ENCODE measurements around the gene TTC7B. TPM values are rescaled to one million over a fixed set of nuclear protein-coding genes. Genes with fewer than 3 reads are reported as not detected.

Gene TTC7B
- total and polyA plus RNA-seq, 2 of the 8 experiments (the other 6 are each of a cell fraction or from before 2014, with no cell fraction given): 23.7 to 34.0 TPM

- Histone ChIP-seq H2BK15ac (ENCODE audit: low read length) (0 out of 2 replicates have a peak overlapping the region, but pooled peaks have one; percentile 81), H4K91ac (replicated peaks; ENCODE audit: insufficient read length, low read length) (no peak overlapping the region), H2BK120ac (replicated peaks; ENCODE audit: low read depth, low read length) (no peak overlapping the region), H3K14ac (ENCODE audit: insufficient read length) (no peak overlapping the region), H2BK5ac (ENCODE audit: low read depth, low read length) (no peak overlapping the region), H3K4me2 (ENCODE audit: insufficient read depth in 1 of 2, low read depth in 2 of 2, low read length in 2 of 2) (no peak overlapping the region), H3K27me3 (replicated peaks in 1 of 4; ENCODE audit: control insufficient read depth in 3 of 4, extremely low read depth in 1 of 4, insufficient read depth in 3 of 4, low read length in 3 of 4) (no peaks in the 10 kb centered on the region), H2BK12ac (ENCODE audit: low read depth, low read length) (no peak overlapping the region), H3K56ac (replicated peaks; ENCODE audit: insufficient read length, low read depth, low read length) (no peak overlapping the region), H2AFZ (ENCODE audit: low read length) (no peak overlapping the region), H3K79me1 (ENCODE audit: low read depth, low read length) (no peaks in the 10 kb centered on the region), H3K23me2 (ENCODE audit: low read depth, low read length) (no peaks in the 10 kb centered on the region), H4K5ac (ENCODE audit: insufficient read length, low read depth, low read length) (no peak overlapping the region), H3K79me2 (ENCODE audit: control insufficient read depth in 1 of 2, insufficient read depth in 2 of 2, low read length in 2 of 2) (no peaks in the 10 kb centered on the region), H3K23ac (ENCODE audit: insufficient read length) (no peak overlapping the region), H3K4me3 (ENCODE audit: extremely low read depth in 1 of 4, insufficient read depth in 2 of 4, low read depth in 3 of 4, low read length in 4 of 4) (no peak overlapping the region), H3K36me3 (ENCODE audit: control insufficient read depth in 2 of 4, insufficient read depth in 4 of 4, low read length in 3 of 4) (no peaks in the 10 kb centered on the region), H3K4ac (replicated peaks; ENCODE audit: insufficient read length, low read depth, low read length) (no peak overlapping the region), H4K8ac (ENCODE audit: extremely low read depth, insufficient read depth, low read length) (no peak overlapping the region), H2AK5ac (ENCODE audit: low read depth, low read length) (no peak overlapping the region; the same call in 1 of the 2 replicates), H3K9ac (replicated peaks in 1 of 4; ENCODE audit: extremely low read depth in 1 of 4, low read depth in 3 of 4, low read length in 3 of 4) (no peak overlapping the region), H4K20me1 (replicated peaks in 1 of 2; ENCODE audit: control insufficient read depth in 1 of 2, insufficient read depth in 2 of 2, low read length in 2 of 2) (no peaks in the 10 kb centered on the region), H2BK20ac (ENCODE audit: low read length) (no peak overlapping the region), H3K4me1 (replicated peaks in 1 of 4; ENCODE audit: control insufficient read depth in 3 of 4, insufficient read depth in 4 of 4, low read length in 3 of 4) (peaks cover 0 to 10% (median 5%) of the 10 kb centered on the region in 4 experiments; a peak in 5 of 7 replicates), H3K9me3 (ENCODE audit: insufficient read depth in 2 of 2, low read depth in 1 of 2, low read length in 1 of 2) (peaks cover 0 to under 1% of the 10 kb centered on the region in 2 experiments; a peak in 1 of 4 replicates), H3K18ac (ENCODE audit: extremely low read depth, low read length) (no peak overlapping the region), H3K27ac (ENCODE audit: low read depth, low read length) (no peak overlapping the region)
- ChIA-PET POLR2A (ENCODE audit: partially characterized antibody) (interaction anchor here (1.0 kb wide), 1 partner anchor 9 kb away, joined by 5 read pairs; no protein-coding TSS in a partner anchor), CTCF (ENCODE audit: partially characterized antibody) (interaction anchor here (1.0 to 2.8 kb wide), 5 partner anchors 8 to 152 kb away, joined by 3 to 9 read pairs (median 5); no protein-coding TSS in a partner anchor)
- FAIRE-seq (no peak), DNase-seq (ENCODE audit: low read depth in 1 of 2, low spot score in 2 of 2) (no peak)
- WGBS, 2 experiments (ENCODE audit: extremely low coverage in 1 of 2, insufficient coverage in 1 of 2, insufficient read length in 1 of 2, insufficient replicate concordance in 2 of 2, low coverage in 1 of 2, low lambda C conversion rate in 2 of 2, missing lambda C conversion rate in 1 of 2): 90% methylated on average over 8 of the region's 8 CpGs; no CpG with 5 or more reads in 1 of the 2 experiments
- TF ChIP-seq BACH1 (IDR thresholded peaks at IDR 0.05; ENCODE audit: low read length) (no peak), HDAC6 (IDR thresholded peaks at IDR 0.05; ENCODE audit: low read depth, low read length) (no peak), KDM1A (IDR thresholded peaks at IDR 0.05; ENCODE audit: borderline replicate concordance, low read length) (no peak), SIRT6 (IDR thresholded peaks at IDR 0.05; ENCODE audit: low read length) (no peak)
Observed at GRCh38 chr14:90544971-90545370, 271.3 kb downstream of the TTC7B start.
